Spleen (tissue), 11 donors: ENCODE measurements around the gene OR8G1. TPM values are rescaled to one million over a fixed set of nuclear protein-coding genes. Genes with fewer than 3 reads are reported as not detected.

Experiments
- DNase-seq: peaks from one replicate; pipeline ENCODE4 v3.0.0-alpha.2; 2020
- H3K27ac ChIP-seq, 8 donors: fragments of 200-600 bp; sonication (generic) in 7 of 8; 1 replicate in 4 of 8; 2 replicates in 4 of 8; pipeline versions ENCODE4 v1.5.0 to v1.8.0; 2016 to 2021; ENCODE audit warnings: inconsistent platforms in 4 of 8, mild to moderate bottlenecking in 4 of 8, moderate library complexity in 1 of 8
- H3K27me3 ChIP-seq, 7 donors: fragments of 200-600 bp; sonication (generic) in 6 of 7; replicated peaks in 1 of 7; 1 replicate in 4 of 7; 2 replicates in 3 of 7; pipeline versions ENCODE4 v1.5.0 to v1.8.0; 2016 to 2021; ENCODE audit warnings: inconsistent platforms in 3 of 7, mild to moderate bottlenecking in 1 of 7
- H3K36me3 ChIP-seq, 6 donors: fragments of 200-600 bp; sonication (generic) in 5 of 6; 1 replicate in 4 of 6; 2 replicates in 2 of 6; pipeline versions ENCODE4 v1.5.0 to v1.8.0; 2016 to 2021; ENCODE audit warnings: inconsistent platforms in 2 of 6
- H3K4me1 ChIP-seq, 6 donors: fragments of 200-600 bp; sonication (generic) in 5 of 6; 1 replicate in 3 of 6; 2 replicates in 3 of 6; pipeline versions ENCODE4 v1.5.0 to v1.8.0; 2016 to 2021; ENCODE audit warnings: inconsistent platforms in 3 of 6
- H3K4me3 ChIP-seq, 8 donors: fragments of 200-600 bp; sonication (generic) in 7 of 8; 1 replicate in 4 of 8; 2 replicates in 4 of 8; pipeline versions ENCODE4 v1.5.0 to v1.8.0; 2016 to 2021; ENCODE audit warnings: inconsistent platforms in 4 of 8, mild to moderate bottlenecking in 4 of 8, moderate library complexity in 2 of 8
- H3K9me3 ChIP-seq, 8 donors: fragments of 200-600 bp; sonication (generic) in 7 of 8; 1 replicate in 4 of 8; 2 replicates in 4 of 8; pipeline versions ENCODE4 v1.5.0 to v1.8.0; 2016 to 2021; ENCODE audit warnings: inconsistent platforms in 4 of 8
- POLR2A ChIP-seq, 3 donors: fragments of 450-650 bp; IDR thresholded peaks; one replicate each; pipeline ENCODE4 v1.5.1; 2017; ENCODE audit warnings: antibody characterized with exemption in 3 of 3, mild to moderate bottlenecking in 1 of 3
- POLR2AphosphoS5 ChIP-seq, 3 donors: sonication (generic); formaldehyde crosslinking; IDR thresholded peaks; one replicate each; pipeline ENCODE4 v1.5.1; 2017; ENCODE audit warnings: antibody characterized with exemption in 3 of 3
- WGBS, 5 donors: extraction: QIAGEN DNeasy Blood & Tissue Kit in 3 of 5; methylation state at CpG; one replicate each; pipeline versions ENCODE4 v1.1.5 to v1.1.7; 2013 to 2018; 5-methylcytosine and 5-hydroxymethylcytosine counted together
- intact Hi-C: fragments of 100-400 bp; cut with DNase I; formaldehyde crosslinking; loops from one replicate; pipeline ENCODE4 v1.15.0; 2023; ENCODE audit warnings: low total_unique reads
- polyA plus RNA-seq, 3 donors: library from polyadenylated mRNA; stranded (reverse); fragments of 200-250 nt; gene quantifications; one replicate each; pipeline ENCODE4 v1.2.1, GENCODE V29; 2013
- total RNA-seq, 7 donors: library from RNA; depleted of rRNA in 3 of 7; stranded (reverse); fragments of >200 nt in 3 of 7; fragmentation: NEBNext Ultra II Directional in 4 of 7; extraction: Animal tissue kit (Norgen Biotek cat#: 25700) in 4 of 7; gene quantifications; one replicate each; pipeline versions ENCODE4 v1.1.0 to v1.2.1, GENCODE V29; 2016 to 2021
- TF ChIP-seq, protein P1 (sequence below), 11 experiments: fragments of 200-600 bp in 7 of 11; fragments of 450-650 bp in 4 of 11; sonication (generic) in 4 of 11; IDR thresholded peaks in 8 of 11; conservative IDR thresholded peaks in 3 of 11; 1 replicate in 7 of 11; 2 replicates in 4 of 11; pipeline versions ENCODE4 v1.4.0 to v1.8.0; 2016 to 2021; ENCODE audit warnings: antibody characterized with exemption in 11 of 11, inconsistent platforms in 4 of 11, mild to moderate bottlenecking in 1 of 11
- donor health status: healthy with polysubstance abuse.
- donor health status: DM: no; HTN: no; CAD: no; lungs with moderate emphysema.
- donor health status: DM: no; HTN: no; CAD: no.
- donor health status: Bipolar disorder and iron deficiency.
- donor health status: healthy.
- donor health status: DM: no; HTN: no; CAD: no.
- donor health status: DM: yes; HTN: yes; CAD: no.

OR8G1 gene
- total and polyA plus RNA-seq, 10 donors: not detected

DNA sequence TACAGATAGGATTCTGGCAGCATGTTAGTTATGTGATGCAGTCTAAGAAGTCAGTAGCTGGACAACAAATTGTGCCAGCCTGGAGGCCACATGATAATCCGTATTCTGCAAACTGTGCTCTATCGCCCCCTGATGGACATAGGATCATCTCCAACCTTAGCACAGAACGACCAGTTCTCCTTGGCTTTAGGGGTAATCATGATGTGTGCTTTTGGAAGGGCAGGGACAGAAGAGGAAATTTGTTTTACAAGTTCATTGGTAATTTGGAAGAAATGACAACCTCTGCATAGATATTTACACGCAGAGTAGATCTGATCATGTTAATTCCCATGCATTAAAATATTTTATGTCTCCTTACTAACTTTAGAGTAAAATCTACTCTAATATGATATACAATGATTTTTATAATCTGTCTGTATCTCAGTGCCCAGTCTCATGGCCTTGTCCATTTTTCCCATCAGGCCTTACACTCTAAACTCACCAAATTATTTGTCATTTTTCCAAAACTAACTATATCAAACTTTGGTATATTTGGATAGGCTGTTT, 45.6 kb upstream of the OR8G1 start:
- Histone ChIP-seq H3K36me3 (no peaks in the 10 kb centered on the region), H3K4me3 (no peak overlapping the region), H3K4me1 (peaks cover 0 to 6% (median 0%) of the 10 kb centered on the region in 6 donors), H3K27me3 (peaks cover 0 to 6% (median 0%) of the 10 kb centered on the region in 7 donors), H3K27ac (peak overlapping the region in 4 of 8 donors; percentile 13 to 48 (median 40)), H3K9me3 (no peaks in the 10 kb centered on the region)
- intact Hi-C loops: no loop called here
- 25 to 43% (median 30%) methylated on average over 4 of the region's 4 CpGs for WGBS, 5 donors
- TF ChIP-seq POLR2A (IDR thresholded peaks at IDR 0.05): no peak
- TF ChIP-seq, protein P1, sequence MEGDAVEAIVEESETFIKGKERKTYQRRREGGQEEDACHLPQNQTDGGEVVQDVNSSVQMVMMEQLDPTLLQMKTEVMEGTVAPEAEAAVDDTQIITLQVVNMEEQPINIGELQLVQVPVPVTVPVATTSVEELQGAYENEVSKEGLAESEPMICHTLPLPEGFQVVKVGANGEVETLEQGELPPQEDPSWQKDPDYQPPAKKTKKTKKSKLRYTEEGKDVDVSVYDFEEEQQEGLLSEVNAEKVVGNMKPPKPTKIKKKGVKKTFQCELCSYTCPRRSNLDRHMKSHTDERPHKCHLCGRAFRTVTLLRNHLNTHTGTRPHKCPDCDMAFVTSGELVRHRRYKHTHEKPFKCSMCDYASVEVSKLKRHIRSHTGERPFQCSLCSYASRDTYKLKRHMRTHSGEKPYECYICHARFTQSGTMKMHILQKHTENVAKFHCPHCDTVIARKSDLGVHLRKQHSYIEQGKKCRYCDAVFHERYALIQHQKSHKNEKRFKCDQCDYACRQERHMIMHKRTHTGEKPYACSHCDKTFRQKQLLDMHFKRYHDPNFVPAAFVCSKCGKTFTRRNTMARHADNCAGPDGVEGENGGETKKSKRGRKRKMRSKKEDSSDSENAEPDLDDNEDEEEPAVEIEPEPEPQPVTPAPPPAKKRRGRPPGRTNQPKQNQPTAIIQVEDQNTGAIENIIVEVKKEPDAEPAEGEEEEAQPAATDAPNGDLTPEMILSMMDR (IDR thresholded peaks at IDR 0.05 in 8 of 11, conservative IDR thresholded peaks at IDR 0.05 in 3 of 11): peak; percentile 12 to 67 (median 48)
- DNase-seq: no peak

DNA sequence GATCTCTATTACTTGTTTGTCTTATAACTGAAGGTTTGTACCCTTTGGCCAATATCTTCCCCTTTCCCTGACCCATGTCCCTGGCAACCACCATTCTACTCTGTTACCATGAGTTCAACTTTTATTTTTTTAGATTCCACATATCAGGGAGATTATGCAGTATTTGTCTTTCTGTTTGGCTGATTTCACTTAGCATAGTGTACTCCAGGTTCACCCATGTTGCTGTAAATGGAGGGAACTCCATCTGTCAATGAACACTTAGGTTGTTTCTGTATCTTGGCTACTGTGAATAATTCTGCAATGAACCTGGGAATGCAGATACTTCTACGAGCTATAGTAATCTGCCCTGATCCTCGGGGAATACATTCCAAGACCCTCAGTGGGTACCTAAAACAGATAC, 42.9 kb upstream of the OR8G1 start:
- peaks cover 0 to 6% (median 0%) of the 10 kb centered on the region in 7 donors for H3K27me3 ChIP-seq
- no peak overlapping the region for H3K4me3 ChIP-seq
- no peaks in the 10 kb centered on the region for H3K36me3 ChIP-seq
- no peak overlapping the region for H3K27ac ChIP-seq
- peaks cover 0 to 6% (median 0%) of the 10 kb centered on the region in 6 donors for H3K4me1 ChIP-seq
- no peak for DNase-seq
- WGBS, 5 donors: 73 to 88% (median 83%) methylated on average over 2 of the region's 2 CpGs
- intact Hi-C loops: no loop called here
- H3K9me3 ChIP-seq: no peaks in the 10 kb centered on the region
- TF ChIP-seq POLR2AphosphoS5 (IDR thresholded peaks at IDR 0.05) (no peak), POLR2A (IDR thresholded peaks at IDR 0.05) (no peak)
- TF ChIP-seq, protein P1 (IDR thresholded peaks at IDR 0.05 in 8 of 11, conservative IDR thresholded peaks at IDR 0.05 in 3 of 11): no peak

DNA sequence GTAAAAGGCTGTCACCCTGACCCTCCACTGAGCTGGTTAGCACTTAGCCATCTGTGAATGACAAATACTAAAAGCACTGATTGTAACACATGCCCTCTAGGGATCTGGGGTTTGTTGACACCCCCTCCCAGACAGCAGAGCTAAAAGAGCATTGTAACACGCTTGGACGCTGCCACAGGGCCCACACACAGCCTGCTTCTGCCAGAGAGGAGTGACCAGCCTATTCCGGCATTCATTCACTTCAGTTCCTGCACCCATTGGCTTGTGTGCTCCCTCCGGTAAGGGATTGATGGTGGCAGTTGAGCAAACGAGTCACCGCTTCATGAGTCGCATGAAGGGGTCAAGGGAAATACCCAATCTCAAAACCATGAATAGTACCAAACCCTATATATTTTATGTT, 42.0 kb upstream of the OR8G1 start:
- Histone ChIP-seq H3K27me3 (peaks cover 0 to 6% (median 0%) of the 10 kb centered on the region in 7 donors), H3K36me3 (no peaks in the 10 kb centered on the region), H3K4me1 (no peaks in the 10 kb centered on the region), H3K9me3 (no peaks in the 10 kb centered on the region), H3K4me3 (no peak overlapping the region), H3K27ac (no peak overlapping the region)
- WGBS, 5 donors: 86 to 94% (median 90%) methylated on average over 7 of the region's 7 CpGs
- no peak for TF ChIP-seq POLR2AphosphoS5 (IDR thresholded peaks at IDR 0.05)
- TF ChIP-seq, protein P1 (IDR thresholded peaks at IDR 0.05 in 8 of 11, conservative IDR thresholded peaks at IDR 0.05 in 3 of 11): no peak
- TF ChIP-seq POLR2A (IDR thresholded peaks at IDR 0.05): no peak
- no peak for DNase-seq
- intact Hi-C loops: no loop called here

DNA sequence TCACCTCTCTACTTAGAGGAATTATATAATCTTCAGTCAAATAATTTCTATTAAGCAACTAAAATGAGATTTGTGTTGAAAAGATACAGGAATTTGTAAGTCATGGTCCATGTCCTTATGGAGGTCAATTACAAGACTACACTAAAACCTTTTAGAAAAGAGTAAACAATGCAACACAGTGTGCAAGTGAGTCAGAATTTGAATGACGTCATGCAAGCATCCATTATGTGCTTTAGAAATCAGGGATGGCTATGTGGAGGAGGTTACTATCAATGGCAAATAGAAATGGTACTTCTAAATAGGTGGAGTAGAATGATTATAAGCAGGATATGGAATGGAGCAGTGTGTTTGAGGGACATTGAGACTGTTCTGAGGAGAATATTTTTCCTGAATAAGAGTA, 41.2 kb upstream of the OR8G1 start:
- no peak overlapping the region for H3K27ac ChIP-seq

More for the DNA sequence above, 41.2 kb upstream of the OR8G1 start:
- whole genome bisulfite sequencing, 5 donors: 56 to 74% (median 66%) methylated on average over 1 of the region's 1 CpG
- intact Hi-C loops: no loop called here
- Histone ChIP-seq H3K36me3 (no peaks in the 10 kb centered on the region), H3K4me1 (no peaks in the 10 kb centered on the region), H3K9me3 (no peaks in the 10 kb centered on the region), H3K27me3 (peaks cover 0 to 6% (median 0%) of the 10 kb centered on the region in 7 donors), H3K4me3 (no peak overlapping the region)
- no peak for DNase-seq
- TF ChIP-seq POLR2A (IDR thresholded peaks at IDR 0.05) (no peak), POLR2AphosphoS5 (IDR thresholded peaks at IDR 0.05) (no peak)
- TF ChIP-seq, protein P1 (IDR thresholded peaks at IDR 0.05 in 8 of 11, conservative IDR thresholded peaks at IDR 0.05 in 3 of 11): no peak
